Measurements from ENCODE around the gene NR3C2. TPM values are rescaled to one million over a fixed set of nuclear protein-coding genes. Genes with fewer than 3 reads are reported as not detected.

NR3C2 gene
- polyA plus RNA-seq, 1 experiment, result 0.14 TPM

- Histone ChIP-seq H3K9me3 (ENCODE audit: control insufficient read depth, insufficient read depth, low read length) (no peaks in the 10 kb centered on the region), H3K27ac (ENCODE audit: low read depth, low read length) (no peak overlapping the region), H3K27me3 (ENCODE audit: control insufficient read depth, insufficient read depth, low read length) (no peaks in the 10 kb centered on the region), H3K4me3 (ENCODE audit: low read depth, low read length) (no peak overlapping the region)
- no peak for TF ChIP-seq CTCF (IDR thresholded peaks at IDR 0.05; ENCODE audit: low read depth, low read length)
- ChIA-PET POLR2A (no interaction called here), CTCF (no interaction called here)
- DNase-seq (ENCODE audit: low read depth, low spot score), result no peak
These were observed 93.1 kb downstream of the NR3C2 start for GRCh38 chr4:148349153-148349552.

- POLR2A ChIA-PET, result no interaction called here
- no peak for DNase-seq (ENCODE audit: low read depth, low spot score)
- no peaks in the 10 kb centered on the region for H3K9me3 ChIP-seq (ENCODE audit: control insufficient read depth, insufficient read depth, low read length)
- CTCF ChIA-PET, result no interaction called here
- TF ChIP-seq CTCF (IDR thresholded peaks at IDR 0.05; ENCODE audit: low read depth, low read length), result no peak
- no peak overlapping the region for H3K27ac ChIP-seq (ENCODE audit: low read depth, low read length)
- H3K4me3 ChIP-seq (ENCODE audit: low read depth, low read length), result no peak overlapping the region
- H3K27me3 ChIP-seq (ENCODE audit: control insufficient read depth, insufficient read depth, low read length), result no peaks in the 10 kb centered on the region
These were observed 95.6 kb downstream of the NR3C2 start for GRCh38 chr4:148346657-148347056.

- no peak for TF ChIP-seq CTCF (IDR thresholded peaks at IDR 0.05; ENCODE audit: low read depth, low read length)
- CTCF ChIA-PET, result no interaction called here
- Histone ChIP-seq H3K27me3 (ENCODE audit: control insufficient read depth, insufficient read depth, low read length) (no peaks in the 10 kb centered on the region), H3K4me3 (ENCODE audit: low read depth, low read length) (no peak overlapping the region), H3K27ac (ENCODE audit: low read depth, low read length) (no peak overlapping the region), H3K9me3 (ENCODE audit: control insufficient read depth, insufficient read depth, low read length) (no peaks in the 10 kb centered on the region)
- DNase-seq (ENCODE audit: low read depth, low spot score), result no peak
- POLR2A ChIA-PET, result no interaction called here
These were observed 96.7 kb downstream of the NR3C2 start for GRCh38 chr4:148345509-148345908.

- ChIA-PET CTCF (no interaction called here), POLR2A (no interaction called here)
- TF ChIP-seq CTCF (IDR thresholded peaks at IDR 0.05; ENCODE audit: low read depth, low read length), result no peak
- Histone ChIP-seq H3K27me3 (ENCODE audit: control insufficient read depth, insufficient read depth, low read length) (no peaks in the 10 kb centered on the region), H3K4me3 (ENCODE audit: low read depth, low read length) (no peak overlapping the region), H3K9me3 (ENCODE audit: control insufficient read depth, insufficient read depth, low read length) (no peaks in the 10 kb centered on the region), H3K27ac (ENCODE audit: low read depth, low read length) (no peak overlapping the region)
- no peak for DNase-seq (ENCODE audit: low read depth, low spot score)
These were observed 97.3 kb downstream of the NR3C2 start for GRCh38 chr4:148344941-148345340.

GRCh38 chr4:148344352-148344751 lies 97.9 kb downstream of the NR3C2 start:
- ChIA-PET POLR2A (no interaction called here), CTCF (no interaction called here)
- no peak for TF ChIP-seq CTCF (IDR thresholded peaks at IDR 0.05; ENCODE audit: low read depth, low read length)
- Histone ChIP-seq H3K9me3 (ENCODE audit: control insufficient read depth, insufficient read depth, low read length) (no peaks in the 10 kb centered on the region), H3K4me3 (ENCODE audit: low read depth, low read length) (no peak overlapping the region), H3K27ac (ENCODE audit: low read depth, low read length) (no peak overlapping the region), H3K27me3 (ENCODE audit: control insufficient read depth, insufficient read depth, low read length) (no peaks in the 10 kb centered on the region)
- DNase-seq (ENCODE audit: low read depth, low spot score), result no peak

Data from AG04450 (cell line).